Measurements from ENCODE around the gene HOXB7.

The HOXB7 gene

DNA sequence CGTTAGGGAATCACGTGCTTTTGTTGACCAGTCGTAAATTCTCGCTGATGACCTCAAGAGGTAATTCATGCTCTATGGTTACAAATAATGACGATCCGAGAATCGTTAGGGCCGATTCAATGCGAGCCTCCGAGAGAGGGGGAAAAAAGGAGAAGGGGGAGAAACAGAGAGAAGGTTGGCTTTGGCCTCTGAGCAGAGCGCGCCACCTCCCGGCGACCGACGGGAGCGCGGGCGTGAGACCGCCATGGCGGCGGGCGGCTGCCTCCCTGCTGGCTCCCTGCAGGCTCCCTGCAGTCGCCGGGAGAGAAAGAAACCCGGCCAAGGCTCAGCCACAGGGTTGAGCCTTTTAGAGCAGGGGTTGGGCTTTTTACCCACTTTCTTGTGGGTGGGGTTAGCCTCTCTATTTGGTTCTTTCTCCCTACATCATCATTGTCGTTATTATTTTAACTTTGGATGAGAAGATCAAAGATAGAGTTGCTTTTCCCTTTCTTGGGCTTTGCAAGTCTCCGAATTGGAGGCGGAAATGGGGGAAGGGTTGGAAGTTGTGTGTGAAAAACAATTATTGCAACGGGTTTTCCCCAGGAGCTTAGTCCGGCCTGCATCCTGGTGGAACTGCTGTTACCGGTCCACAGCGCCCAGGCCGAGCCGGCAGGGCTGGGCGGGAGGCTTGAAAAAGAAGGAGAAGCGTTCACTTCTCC is 16.8 kb downstream of the HOXB7 start:
- DNase-seq, result peak; percentile 87 to 90

DNA sequence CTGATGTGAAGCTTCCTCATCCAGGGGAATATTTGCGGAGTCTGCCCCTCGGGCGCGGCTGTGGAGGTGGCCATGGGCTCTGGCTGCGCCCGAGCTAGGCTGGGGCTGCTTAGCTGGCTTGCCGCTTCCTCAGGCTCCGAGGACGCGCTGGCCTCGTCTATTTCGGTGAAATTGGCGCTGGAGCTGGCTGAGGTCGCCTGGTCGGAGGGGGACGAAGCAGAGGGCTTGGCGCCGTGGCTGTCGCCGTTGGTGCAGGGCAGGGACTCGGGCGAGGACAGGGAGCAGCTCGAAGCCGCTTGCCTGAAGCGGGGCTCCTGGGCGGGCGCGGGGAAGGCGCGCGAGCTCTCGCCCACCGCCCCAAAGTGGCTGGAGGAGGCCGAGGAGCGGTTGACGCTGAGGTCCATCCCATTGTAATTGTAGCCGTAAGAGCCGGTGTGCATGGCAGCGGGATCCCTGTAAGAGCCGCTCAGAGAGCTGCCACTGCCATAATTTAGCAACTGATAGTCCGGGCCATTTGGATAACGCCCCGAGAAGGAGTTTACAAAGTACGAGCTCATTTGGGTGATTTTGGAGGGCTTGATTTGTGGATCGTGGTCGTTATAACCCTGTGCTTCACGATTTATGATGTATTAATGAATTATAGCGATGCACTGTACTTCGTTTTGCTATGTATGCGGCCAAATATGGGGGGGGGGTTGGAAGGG is 17.5 kb downstream of the HOXB7 start, which contains the start of gene HOXB5:
HOXB5 (minus strand) TSS at position 654 of the 704 bp plus-strand sequence; CDS start at position 557, 97 bp downstream.
- DNase-seq, result peak in 1 of 2 donors; percentile 45

DNA sequence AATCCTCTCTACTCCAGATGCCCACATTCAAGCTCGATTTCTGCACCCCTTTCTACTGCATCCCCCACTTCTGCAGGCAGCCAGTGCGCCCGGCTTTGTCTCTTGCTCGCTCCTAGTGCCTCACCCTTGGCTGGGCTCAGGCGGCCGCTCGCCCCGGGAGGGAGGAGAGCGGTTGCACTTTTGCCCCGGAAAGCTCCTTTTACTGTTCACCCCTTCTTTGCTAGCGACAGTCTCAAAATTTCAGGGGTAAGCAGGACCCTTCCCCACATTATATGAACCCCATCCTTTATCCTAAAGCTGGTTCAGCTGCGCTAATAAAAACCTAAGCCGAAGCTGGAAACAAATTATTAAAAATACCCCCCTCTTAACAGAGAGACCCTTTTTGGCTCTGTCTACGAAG is 18.2 kb downstream of the HOXB7 start:
- peak in 1 of 2 donors; percentile 43 for DNase-seq

DNA sequence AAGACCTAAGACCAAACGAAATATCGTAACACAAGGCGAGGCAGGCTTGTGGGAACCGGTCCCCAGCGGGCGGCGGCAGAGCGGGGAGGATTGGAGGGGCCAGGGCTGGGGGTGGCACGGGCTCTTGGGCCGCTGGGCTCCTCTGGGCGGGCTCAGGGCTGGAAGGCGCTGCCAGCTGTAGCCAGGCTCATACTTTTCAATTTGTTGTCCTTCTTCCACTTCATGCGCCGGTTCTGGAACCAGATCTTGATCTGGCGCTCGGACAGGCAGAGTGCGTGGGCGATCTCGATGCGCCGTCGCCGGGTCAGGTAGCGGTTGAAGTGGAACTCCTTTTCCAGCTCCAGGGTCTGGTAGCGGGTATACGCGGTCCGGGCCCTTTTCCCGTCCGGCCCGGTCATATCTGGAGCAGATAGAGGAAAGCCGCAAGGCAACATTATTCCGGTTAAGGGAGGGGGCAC is 18.7 kb downstream of the HOXB7 start:
- no peak for DNase-seq

DNA sequence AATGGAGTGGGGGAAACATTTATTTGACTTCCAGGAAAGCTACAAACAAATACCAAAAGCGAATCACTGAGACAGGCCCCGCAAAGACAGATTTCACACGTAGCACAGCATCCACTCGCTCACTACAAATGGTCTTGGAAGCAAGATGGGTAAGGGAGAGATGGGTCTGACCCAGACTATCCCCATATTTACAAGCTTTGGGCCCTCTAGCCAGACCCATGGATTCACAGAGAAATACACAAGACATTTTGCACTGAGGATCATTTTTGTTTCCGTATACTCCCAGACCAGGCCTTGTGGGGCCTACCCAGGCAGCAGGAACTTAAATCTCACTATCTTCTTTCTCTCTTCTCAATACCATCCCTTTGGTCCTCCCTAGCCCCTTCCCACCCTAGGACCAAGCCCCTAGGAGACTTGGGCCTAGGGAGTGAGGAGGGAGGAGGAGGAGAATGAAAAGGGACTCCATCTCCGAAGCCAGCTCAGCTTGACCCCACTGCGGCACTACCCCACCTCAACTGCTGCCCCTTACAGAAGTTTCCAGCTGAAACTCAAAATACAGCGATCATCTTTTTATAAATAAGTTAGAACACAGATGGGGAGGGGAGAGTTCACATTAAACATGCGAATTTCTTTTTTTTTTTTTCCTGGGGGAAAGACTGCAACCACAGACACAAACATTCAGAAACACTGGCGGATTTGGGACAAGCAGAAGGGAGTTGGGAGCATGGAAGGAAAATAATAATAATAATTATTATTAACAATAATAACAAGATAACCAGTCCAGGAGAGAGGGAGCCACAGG is 19.4 kb downstream of the HOXB7 start:
- DNase-seq, result no peak

DNA sequence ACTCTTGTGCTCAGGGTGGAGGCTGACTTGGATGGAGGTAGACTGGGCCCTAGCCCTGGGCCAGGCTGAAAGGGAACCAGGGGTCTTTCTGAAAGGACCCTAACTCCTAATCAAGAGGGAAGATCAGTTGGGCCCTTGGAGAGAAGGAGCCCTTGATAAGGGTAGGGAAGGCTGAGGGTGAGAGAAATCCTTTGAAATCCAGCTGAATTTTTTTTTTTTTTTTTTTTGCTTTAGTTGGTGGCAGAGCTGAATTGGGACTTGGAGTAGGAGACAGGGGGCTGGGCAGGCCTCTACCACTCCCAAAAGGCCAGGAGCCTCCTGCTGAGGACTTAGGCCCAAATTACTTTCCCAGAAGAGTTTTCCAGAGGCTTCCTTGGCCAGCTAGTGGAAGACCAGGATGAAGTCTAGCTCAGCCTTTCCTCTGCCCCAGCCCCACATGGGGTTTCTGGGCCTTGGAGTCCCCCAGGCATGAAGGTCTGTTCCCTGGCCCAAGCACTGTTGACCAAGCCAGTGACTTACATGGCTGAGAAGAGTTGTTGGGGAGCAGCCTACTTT is 20.1 kb downstream of the HOXB7 start:
- DNase-seq, result no peak

DNA sequence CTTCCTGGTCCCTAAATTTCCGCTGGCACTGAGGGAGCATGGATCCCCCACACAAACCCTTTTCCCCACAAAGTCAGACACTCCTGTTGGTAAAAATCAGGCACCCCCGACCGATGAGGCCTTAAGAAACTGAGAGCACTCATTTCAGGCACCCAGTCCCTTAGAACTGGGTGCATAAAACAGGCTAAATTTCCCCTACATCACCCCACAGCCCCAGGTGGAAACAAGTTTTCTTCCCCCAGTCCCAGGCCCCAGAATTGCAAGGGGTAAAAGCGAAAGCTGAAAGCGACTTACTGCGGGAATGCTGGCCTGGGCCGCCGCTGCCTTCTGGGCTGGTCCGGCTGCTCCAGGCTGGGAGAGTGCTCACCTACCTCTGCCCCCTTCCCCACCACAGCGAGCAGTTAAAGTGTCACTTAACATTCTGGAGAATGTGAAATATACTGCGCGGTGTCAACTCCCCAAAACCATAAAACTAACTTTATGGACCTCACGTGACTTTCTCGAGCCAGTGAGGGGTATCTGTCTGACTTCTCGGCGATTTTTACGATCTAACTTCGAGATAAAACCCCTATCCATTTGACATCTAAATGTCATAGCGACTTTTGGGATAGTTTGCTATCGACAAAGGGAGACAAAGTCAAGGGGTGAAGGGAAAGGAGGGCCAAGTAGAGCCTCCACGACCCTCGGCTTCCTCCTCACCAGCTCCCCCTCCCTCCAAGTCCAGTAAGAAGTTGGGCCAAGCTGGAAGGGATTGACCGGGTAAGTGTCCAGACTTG is 20.8 kb downstream of the HOXB7 start, which contains the start of gene HOXB3:
HOXB3 (minus strand) TSS at position 411 of the 776 bp plus-strand sequence. CDS start 37,767 bp downstream, outside the sequence.
- no peak for DNase-seq

DNA sequence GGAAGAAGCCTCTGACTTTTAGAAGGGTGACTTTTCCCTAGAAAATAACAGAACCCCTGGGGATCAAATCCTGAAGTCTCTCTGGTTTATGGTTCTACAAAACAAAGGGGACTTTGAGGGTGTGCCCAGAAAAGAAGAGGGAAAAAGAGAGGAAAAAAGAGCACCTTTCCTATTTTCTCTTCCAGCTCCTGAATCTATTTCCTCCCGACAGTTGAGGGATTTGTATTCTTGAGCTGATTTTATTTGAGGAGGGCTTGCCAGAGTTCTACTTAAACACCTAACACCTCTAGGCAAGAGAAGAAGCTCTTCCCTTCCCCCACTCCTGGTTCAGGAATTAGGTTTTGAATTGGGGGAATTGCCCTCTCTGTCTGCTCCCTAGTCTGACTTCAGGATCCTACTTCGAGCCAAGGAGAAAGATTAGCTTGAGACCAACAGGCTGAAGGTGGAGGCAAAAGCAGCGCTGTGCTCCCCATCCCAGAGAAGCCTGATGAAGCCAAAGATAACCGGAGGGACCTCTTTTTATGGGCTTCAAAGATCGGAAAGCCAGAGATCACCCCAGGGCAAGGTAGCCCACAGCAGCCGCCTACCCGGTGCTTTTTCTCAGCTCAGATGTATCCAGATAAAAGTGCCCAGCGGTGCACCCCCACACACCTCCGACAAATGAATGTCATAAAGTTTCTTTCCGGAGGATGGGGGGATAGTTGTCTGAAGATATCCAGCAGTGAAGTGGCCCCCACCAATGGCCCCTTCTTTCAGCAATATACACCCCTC is 21.6 kb downstream of the HOXB7 start:
- no peak for DNase-seq

DNA sequence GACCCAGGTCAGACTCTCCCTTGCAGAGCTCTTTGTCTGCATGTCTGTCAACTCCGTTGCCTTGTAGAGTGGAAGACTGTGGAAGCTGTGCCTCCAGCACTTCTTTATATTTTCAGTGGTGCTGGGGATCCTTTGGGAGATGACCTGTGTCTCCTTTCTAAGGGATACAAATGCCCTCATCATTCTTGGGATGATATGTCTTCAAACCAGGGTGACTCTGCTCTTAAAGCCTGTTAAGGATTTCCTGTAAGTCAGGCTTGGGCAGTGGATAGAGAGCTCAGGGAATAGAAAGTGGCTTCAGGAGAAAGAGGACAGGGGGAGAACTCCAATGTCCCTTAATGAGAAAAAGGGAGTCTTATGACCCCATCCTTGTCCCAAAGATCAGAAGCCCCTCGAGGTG is 22.3 kb downstream of the HOXB7 start:
- DNase-seq, result no peak

DNA sequence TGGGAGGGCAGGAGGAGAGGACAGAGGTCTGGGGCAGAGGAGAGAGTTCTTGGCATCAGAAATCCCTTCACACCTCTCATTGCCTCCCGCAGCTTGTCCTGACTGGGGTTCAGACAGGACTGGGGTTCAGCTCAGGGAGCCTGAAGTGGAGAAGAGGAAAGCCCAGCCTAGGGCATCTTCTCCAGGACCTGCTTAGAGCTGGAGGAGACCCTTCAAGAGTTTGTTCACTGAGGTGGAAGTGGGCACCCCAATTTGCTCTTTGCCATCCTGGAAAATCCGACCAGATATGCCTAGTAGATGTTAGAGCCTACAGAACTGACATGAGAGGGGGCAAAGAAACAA is 22.8 kb downstream of the HOXB7 start:
- DNase-seq, result no peak

DNA sequence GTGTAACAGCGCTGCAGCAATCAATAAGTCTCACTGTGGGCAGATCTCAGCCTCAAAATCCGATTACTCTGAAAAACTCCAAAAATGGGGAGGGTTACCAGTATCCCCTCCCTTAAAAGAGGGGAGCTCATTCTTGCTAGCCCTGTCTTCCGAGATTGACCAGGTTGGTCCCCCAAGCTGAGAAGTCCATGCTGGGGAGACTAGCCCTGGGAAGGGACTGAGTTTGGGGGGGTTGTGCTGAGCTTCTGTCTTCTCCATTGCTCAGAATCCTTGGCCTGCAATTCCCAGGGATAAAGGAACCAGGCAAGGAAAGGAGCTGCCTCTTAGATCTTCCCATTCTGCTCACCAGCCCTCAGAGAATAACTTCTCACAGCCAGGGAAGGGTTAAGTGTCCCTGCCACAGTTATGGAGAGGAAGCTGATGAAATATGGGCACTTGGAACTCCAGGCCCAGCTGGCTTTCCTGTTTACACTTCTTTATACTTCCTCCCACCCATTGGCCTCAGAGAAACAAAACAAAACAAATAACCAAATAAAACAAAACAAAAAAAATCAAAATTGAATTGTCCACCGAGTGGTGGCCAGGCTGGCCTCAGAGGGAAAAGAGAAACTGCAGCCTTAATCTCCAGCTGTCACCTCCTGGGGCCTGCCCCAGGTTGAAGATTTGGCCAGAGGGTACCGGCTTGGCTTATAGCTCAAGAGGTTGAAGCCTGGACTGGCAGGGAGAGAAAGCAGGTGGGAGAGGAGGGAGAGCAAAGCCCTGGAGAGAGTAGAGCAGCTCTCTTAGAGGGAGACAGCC is 23.3 kb downstream of the HOXB7 start:
- DNase-seq, result no peak

DNA sequence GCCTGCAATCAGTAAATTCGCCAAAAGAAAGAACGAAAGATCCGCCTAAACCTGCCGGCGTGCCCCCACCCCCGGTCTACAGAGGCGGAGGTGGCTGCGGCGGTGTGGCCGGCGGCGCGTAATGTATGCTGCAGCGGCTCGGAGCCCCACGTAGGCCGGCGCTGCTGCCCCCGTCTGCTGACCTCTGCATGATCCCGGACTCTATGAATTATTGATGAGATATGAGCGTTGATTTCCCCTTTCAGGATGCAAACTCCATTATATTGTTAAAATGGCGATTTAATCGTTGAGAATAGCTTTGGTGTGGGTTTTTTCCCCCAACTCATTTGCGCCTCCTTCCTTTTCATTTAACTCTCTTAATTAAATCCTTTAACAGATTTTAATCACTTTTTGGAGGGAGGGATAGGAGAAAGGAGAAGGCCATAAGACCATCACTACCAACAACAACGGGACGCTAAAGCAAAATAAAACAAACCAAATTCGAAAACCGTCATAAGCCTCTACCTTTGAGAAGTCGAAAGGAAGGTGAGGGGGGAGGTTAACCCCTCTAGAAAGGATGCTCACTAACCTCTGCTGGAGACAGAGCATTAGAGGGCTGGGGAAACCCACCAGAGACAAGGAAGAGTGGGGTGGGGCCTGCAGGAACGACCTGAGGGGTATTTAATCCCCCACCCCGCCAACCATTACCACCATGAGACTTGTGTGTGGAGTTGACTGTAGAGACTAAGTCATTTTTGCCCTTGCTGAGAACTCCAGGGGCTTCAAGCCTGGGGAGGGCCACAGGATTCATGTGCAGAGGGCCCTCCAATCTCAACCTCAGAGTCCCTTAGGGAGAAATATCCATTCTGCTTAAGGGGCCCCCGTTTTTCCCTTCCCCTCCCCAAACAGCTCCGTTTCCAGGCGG is 24.2 kb downstream of the HOXB7 start:
- peak in 1 of 2 donors; percentile 49 for DNase-seq

DNA sequence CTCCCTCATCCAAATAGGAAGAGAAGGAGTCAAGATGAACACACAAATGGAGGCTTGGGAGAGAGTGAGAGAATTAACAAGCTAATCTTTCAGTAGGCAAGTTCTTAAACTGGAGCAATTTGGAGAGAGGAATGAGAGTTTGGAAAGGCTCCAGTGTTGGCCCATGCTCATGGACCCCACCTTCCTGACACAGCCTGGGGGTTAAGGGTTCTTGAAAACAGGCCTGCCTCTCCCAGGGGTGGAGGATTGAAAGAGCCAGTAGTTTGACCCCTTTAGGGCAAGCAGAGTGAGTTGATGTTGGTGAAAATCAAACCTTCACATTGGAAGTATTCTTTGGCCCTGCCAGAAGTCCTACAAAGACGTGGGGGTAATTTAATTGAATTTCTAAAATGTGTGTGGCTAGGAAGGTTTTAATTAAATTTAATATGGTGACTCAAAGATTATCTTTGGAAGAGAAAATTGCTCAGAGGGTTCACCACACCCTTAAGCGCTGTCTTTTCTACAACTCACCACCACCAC is 26.5 kb downstream of the HOXB7 start:
- DNase-seq, result no peak

DNA sequence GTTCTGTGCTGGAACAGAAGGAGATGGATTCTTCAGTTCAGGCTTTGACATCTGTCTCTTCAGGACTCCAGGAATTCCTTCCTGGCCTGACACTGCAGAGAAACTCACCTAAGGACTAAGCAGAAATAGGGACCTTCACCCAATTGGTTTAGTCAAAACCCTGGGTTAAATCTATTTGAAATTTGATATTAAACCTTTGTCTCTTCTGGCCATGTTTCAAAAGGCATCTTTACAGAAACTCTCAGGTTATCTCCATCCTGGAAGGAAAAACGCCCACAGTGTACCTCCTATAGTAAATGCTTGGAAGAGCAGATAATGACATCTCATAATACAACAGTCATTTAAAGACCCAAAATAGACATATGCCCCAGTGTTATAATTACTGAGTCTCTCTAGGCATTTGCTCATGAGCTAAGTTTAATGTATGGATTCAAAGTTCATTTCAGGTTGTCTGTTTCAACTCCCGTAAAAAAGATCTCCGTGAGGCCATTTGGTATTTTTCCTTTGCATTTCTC is 27.1 kb downstream of the HOXB7 start:
- DNase-seq, result no peak

DNA sequence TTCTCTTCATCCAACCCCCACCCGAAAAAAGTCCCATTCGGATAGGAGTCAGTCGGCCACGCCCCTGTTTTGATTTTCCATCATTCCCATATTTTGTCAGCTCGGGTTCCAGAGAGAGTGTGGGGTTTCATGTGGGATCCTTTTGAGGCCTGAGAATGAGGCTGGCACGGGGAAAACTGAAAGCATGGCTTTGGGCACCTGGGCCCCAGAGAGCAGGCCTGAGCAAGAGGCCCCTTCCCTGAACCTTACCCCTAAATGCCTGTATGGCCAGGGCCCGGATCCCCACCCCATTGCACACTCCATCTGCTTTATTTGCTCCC is 28.1 kb downstream of the HOXB7 start:
- no peak for DNase-seq

DNA sequence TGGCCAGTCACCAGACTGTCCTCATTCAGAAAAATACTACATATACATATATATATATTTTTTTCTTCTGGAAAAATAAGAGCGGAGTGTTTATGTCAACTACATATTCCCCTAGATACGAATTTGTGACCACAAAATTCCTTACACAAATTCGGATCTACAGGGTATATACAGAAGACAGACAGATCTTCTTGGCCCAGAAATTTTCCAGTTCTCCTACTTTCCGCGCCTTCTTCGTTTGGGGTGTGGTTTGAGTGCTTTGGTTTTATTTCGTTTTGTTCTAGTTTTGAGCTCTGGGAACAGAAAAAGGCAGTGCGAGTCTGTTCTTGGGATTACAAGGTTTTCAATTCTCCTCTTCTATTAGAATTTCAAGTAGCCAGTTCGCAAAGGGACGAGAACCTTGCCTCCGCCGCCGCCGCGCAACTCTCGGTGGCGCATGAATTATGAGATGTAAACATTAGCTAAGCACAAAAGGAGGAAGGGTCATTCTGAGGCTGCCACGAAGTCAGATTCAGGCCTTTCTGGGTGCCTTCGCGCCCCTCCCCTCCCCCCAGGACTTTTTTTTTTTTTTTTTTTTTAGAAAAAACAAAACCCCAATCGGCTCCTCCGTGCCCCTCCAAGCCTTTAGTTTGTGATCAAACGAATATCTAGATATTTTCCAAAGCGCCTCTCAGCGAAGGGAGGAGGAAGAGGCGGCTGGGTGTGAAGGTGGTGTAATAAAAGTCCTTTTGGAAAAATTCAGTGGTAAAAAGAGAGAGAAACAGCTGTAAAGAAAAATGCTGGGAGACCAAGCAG is 30.9 kb downstream of the HOXB7 start:
- DNase-seq, result no peak

DNA sequence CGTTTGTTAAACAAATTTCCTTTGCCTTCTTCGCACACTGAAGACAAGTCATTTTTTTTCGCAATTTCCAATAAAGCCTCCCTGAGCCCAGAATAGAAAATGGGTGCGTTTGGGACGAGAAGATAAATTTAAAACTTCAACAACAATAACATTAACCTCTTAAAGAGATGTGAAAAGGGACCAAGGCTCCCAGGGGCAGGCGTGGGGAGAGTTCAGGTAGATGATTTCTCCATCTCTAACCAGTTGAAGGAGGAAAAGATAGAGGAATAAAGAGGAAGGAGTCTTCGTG is 31.4 kb downstream of the HOXB7 start:
- no peak for DNase-seq

DNA sequence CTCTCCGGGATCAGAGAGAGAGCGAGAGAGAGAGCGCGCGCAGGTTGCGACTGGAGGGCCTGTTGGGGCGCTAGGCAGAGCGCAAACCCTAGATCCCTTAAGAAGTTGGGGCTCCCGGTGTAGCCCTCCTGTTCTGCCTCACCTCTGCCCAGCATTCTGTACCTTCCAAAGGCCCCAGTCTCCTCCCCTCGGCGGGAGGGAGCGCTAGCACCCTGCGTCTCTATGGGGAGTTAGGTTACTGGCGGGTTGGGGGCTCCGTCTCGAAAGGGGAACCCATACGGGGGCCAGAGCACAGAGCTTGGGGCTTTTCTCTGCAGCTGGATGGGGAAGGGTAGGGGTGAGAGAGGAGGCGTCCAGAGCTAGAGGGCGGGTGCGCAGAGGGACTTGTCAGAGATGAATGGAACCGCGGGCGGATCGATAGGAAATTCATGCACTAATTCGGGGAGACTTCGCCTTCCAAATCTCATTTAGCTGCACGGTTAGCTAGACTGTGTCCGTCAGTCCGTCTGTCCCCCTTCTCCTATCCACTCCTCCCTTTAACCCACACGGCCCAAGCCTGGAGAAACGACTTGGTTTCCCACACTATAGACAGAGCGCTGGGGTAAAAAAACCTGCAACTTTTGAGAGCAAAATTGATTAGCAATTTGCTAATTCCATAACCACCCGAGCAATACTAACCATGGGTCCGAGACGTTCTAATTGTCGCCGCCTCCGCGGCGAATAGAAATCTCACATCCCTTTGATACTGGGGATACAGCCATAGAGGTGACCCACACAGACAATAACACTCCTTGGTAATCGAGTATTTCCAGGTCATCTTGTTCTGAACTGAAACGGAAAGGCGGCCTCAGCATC is 32.0 kb downstream of the HOXB7 start:
- no peak for DNase-seq
